Nephron (organoid): Measurements from ENCODE around the gene ADK.
A peak's percentile ranks its signal among the peaks of the same experiment; 100 is the strongest.

Experiments
- H3K27ac Mint-ChIP-seq, 3 experiments: 2 replicates each; pipeline ENCODE4 v1.8.0; 2020; ENCODE audit warnings: mixed read lengths in 3 of 3, mild to moderate bottlenecking in 2 of 3, moderate library complexity in 1 of 3
- H3K27me3 Mint-ChIP-seq: 2 replicates; pipeline ENCODE4 v1.8.0; 2021; ENCODE audit warnings: low read depth, mild to moderate bottlenecking, moderate library complexity, mixed read lengths
- H3K36me3 Mint-ChIP-seq: 2 replicates; pipeline ENCODE4 v1.8.0; 2020; ENCODE audit warnings: low read depth, mixed read lengths
- H3K4me1 Mint-ChIP-seq: 2 replicates; pipeline ENCODE4 v1.8.0; 2020; ENCODE audit warnings: mixed read lengths
- H3K4me3 Mint-ChIP-seq, 3 experiments: 2 replicates each; pipeline ENCODE4 v1.8.0; 2020; ENCODE audit warnings: mild to moderate bottlenecking in 3 of 3, mixed read lengths in 3 of 3, moderate library complexity in 2 of 3
- H3K9me3 Mint-ChIP-seq: 2 replicates; pipeline ENCODE4 v1.8.0; 2020; ENCODE audit warnings: mixed read lengths
- CTCF ChIP-seq, 3 experiments: fragments of 200-600 bp; sonication (generic); IDR thresholded peaks; one replicate each; pipeline ENCODE4 v1.5.0; 2021; ENCODE audit warnings: antibody characterized with exemption in 3 of 3; ENCODE audit not compliant: unreplicated experiment in 3 of 3

Gene ADK

GRCh38 chr10:74150990-74151878 lies at the start of gene ADK:
ADK (plus strand) TSS chr10:74151221; CDS start chr10:74151279, 58 bp downstream.
- no peaks in the 10 kb centered on the region for H3K27me3 Mint-ChIP-seq

GRCh38 chr10:74103560-74104258 lies 47.3 kb upstream of the ADK start:
- peaks cover 84% of the 10 kb centered on the region for H3K36me3 Mint-ChIP-seq
- no peaks in the 10 kb centered on the region for H3K9me3 Mint-ChIP-seq
- no peaks in the 10 kb centered on the region for H3K4me1 Mint-ChIP-seq
- H3K4me3 Mint-ChIP-seq, result no peak overlapping the region
- TF ChIP-seq CTCF (IDR thresholded peaks at IDR 0.05; ENCODE audit: unreplicated experiment in 3 of 3), result peak; percentile 22 to 33 (median 27)
- no peaks in the 10 kb centered on the region for H3K27me3 Mint-ChIP-seq
- no peak overlapping the region for H3K27ac Mint-ChIP-seq

More at GRCh38 chr10:74150990-74151878, at the start of gene ADK:
- TF ChIP-seq CTCF (IDR thresholded peaks at IDR 0.05; ENCODE audit: unreplicated experiment in 3 of 3), result peak; percentile 48 to 57 (median 52)
- Mint-ChIP-seq H3K36me3 (peaks cover 11% of the 10 kb centered on the region), H3K4me1 (peaks cover 37% of the 10 kb centered on the region), H3K27ac (peak within 1 kb of the TSS in 2 of 3 experiments; percentile 30 to 45), H3K4me3 (no peak within 1 kb of the TSS), H3K9me3 (no peaks in the 10 kb centered on the region)

DNA sequence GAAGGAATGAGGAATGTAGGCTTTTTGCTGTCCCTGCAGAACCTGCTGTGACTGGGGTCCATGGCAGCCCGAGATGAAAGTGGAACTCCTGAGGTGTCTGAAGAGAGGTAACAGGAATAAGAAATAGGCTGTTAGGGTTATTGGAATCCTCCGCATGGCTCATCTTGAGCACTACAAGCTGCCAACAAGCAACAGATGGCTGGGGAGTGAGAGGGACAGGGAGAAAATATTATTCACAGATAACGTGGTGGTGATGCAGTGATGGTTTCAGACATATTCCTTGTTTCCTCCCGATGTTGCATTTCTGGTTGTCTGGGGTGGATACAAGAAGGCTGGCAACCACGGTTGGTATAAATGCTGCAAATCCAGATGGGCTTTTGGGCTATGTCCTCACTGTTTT lies 46.5 kb upstream of the ADK start:
- Mint-ChIP-seq H3K4me3 (no peak overlapping the region), H3K27ac (no peak overlapping the region), H3K9me3 (no peaks in the 10 kb centered on the region), H3K27me3 (no peaks in the 10 kb centered on the region), H3K4me1 (no peaks in the 10 kb centered on the region), H3K36me3 (peaks cover 83% of the 10 kb centered on the region)
- TF ChIP-seq CTCF (IDR thresholded peaks at IDR 0.05; ENCODE audit: unreplicated experiment in 3 of 3), result no peak

DNA sequence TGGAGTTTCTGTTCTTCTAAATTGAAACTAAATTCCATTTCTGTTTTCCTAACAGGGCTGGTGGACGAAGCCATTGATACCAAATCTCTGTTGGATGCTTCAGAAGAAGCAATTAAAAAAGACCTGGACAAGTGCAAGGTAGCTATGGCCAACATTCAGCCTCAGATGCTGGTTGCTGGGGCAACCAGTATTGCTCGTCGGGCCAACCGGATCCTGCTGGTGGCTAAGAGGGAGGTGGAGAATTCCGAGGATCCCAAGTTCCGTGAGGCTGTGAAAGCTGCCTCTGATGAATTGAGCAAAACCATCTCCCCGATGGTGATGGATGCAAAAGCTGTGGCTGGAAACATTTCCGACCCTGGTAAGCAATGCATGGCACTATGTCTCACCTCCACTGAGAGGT lies 46.0 kb upstream of the ADK start:
- Mint-ChIP-seq H3K27me3 (no peaks in the 10 kb centered on the region), H3K4me3 (no peak overlapping the region), H3K36me3 (peaks cover 83% of the 10 kb centered on the region), H3K4me1 (no peaks in the 10 kb centered on the region), H3K27ac (no peak overlapping the region), H3K9me3 (no peaks in the 10 kb centered on the region)
- TF ChIP-seq CTCF (IDR thresholded peaks at IDR 0.05; ENCODE audit: unreplicated experiment in 3 of 3), result no peak

GRCh38 chr10:74107391-74107790 lies 43.6 kb upstream of the ADK start:
- H3K4me1 Mint-ChIP-seq, result no peaks in the 10 kb centered on the region
- H3K27ac Mint-ChIP-seq, result peak overlapping the region in 1 of 3 experiments; percentile 28
- TF ChIP-seq CTCF (IDR thresholded peaks at IDR 0.05; ENCODE audit: unreplicated experiment in 3 of 3), result no peak
- H3K27me3 Mint-ChIP-seq, result no peaks in the 10 kb centered on the region
- no peak overlapping the region for H3K4me3 Mint-ChIP-seq
- no peaks in the 10 kb centered on the region for H3K9me3 Mint-ChIP-seq
- H3K36me3 Mint-ChIP-seq, result peaks cover 90% of the 10 kb centered on the region
